NCI-H187 (cell line): ENCODE data around the gene UST.
"Not testable (repeated sequence)": the region's sequence is repeated elsewhere in the genome, so short reads cannot be mapped to it uniquely, and the experiment has no call there.

Source experiments
- DNase-seq, 2 experiments: peaks; one replicate each; lab custom pipeline; 2025; lab: John Stamatoyannopoulos, UW

Gene UST

GRCh38 chr6:148904896-148905870, 158.4 kb downstream of the UST start:
- no peak for DNase-seq

GRCh38 chr6:148905901-148906300, 159.1 kb downstream of the UST start:
- no peak for DNase-seq

GRCh38 chr6:148906386-148906785, 159.6 kb downstream of the UST start:
- DNase-seq: no peak

- no peak for DNase-seq
Measured at GRCh38 chr6:148907573-148907972, 160.7 kb downstream of the UST start.

GRCh38 chr6:148912252-148912651, 165.4 kb downstream of the UST start:
- no peak for DNase-seq

- no peak for DNase-seq
Measured at GRCh38 chr6:148915810-148916209, 169.0 kb downstream of the UST start.

GRCh38 chr6:148916485-148916884, 169.7 kb downstream of the UST start:
- not testable (repeated sequence) for DNase-seq

GRCh38 chr6:148924226-148925012, 177.6 kb downstream of the UST start:
- no peak for DNase-seq

GRCh38 chr6:148925701-148926100, 178.9 kb downstream of the UST start:
- no peak for DNase-seq

- no peak for DNase-seq
Measured at GRCh38 chr6:148926478-148926877, 179.6 kb downstream of the UST start.

- no peak for DNase-seq
Measured at GRCh38 chr6:148927586-148927985, 180.8 kb downstream of the UST start.

- DNase-seq: no peak
Measured at GRCh38 chr6:148928811-148929210, 182.0 kb downstream of the UST start.

GRCh38 chr6:148932208-148932607, 185.4 kb downstream of the UST start:
- no peak for DNase-seq

GRCh38 chr6:148932731-148933130, 185.9 kb downstream of the UST start:
- DNase-seq: no peak

- DNase-seq: peak in 1 of 2 experiments; percentile 36
Measured at GRCh38 chr6:148934539-148934938, 187.7 kb downstream of the UST start.

GRCh38 chr6:148934961-148935360, 188.1 kb downstream of the UST start:
- no peak for DNase-seq

GRCh38 chr6:148935705-148936435, 189.0 kb downstream of the UST start:
- DNase-seq: no peak

- no peak for DNase-seq
Measured at GRCh38 chr6:148943451-148943850, 196.6 kb downstream of the UST start.

- no peak for DNase-seq
Measured at GRCh38 chr6:148944608-148945007, 197.8 kb downstream of the UST start.

- no peak for DNase-seq
Measured at GRCh38 chr6:148945301-148946021, 198.6 kb downstream of the UST start.

GRCh38 chr6:148947621-148948444, 201.0 kb downstream of the UST start:
- DNase-seq: peak; percentile 53 to 78
